K562 (cell line): Measurements from ENCODE around the gene TPCN1. TPM values are rescaled to one million over a fixed set of nuclear protein-coding genes. Genes with fewer than 3 reads are reported as not detected.

Experiments
- ATAC-seq: fragments of 200-7000 bp; cut with Tn5 transposase; 3 replicates; pipeline ENCODE4 v1.9.1; 2020; ENCODE audit warnings: moderate library complexity
- BruUV-seq: library from RNA; stranded (reverse); fragments of 400-500 nt; replicated peaks from 2 replicates; lab custom pipeline; 2021; lab: Mats Ljungman, UMichigan
- CTCF ChIA-PET: fragments of 300-600 bp; formaldehyde crosslinking; extraction: SDS; loops from one replicate; lab custom pipeline; 2021; ENCODE audit warnings: low intra/inter-chr PET ratio; lab: Yijun Ruan, JAX
- POLR2A ChIA-PET: fragments of 300-600, 350-650 bp; sonication (Branson Sonifier 250); formaldehyde crosslinking; extraction: SDS; loops from one replicate; lab custom pipeline; 2021; ENCODE audit warnings: antibody characterized with exemption, inconsistent platforms; lab: Yijun Ruan, JAX
- DNase-seq, 4 experiments: peaks; one replicate each; pipeline versions ENCODE4 v3.0.0 to v3.0.0-alpha.2; 2011 to 2018; ENCODE audit warnings: low spot score in 3 of 4, mixed read lengths in 3 of 4; ENCODE audit errors: extremely low read depth in 1 of 4
- FAIRE-seq: peaks from 2 replicates; lab custom pipeline; 2011; peaks lifted over from hg19 to GRCh38; lab: Jason Lieb, UNC
- H2AFZ ChIP-seq: 2 replicates; pipeline ENCODE4 v1.6.0; 2011; ENCODE audit warnings: low read depth, low read length, control low read depth, inconsistent platforms
- H3K27ac ChIP-seq: fragments of 200-600 bp; 3 replicates; pipeline ENCODE4 v1.8.0; 2011; ENCODE audit warnings: low read depth, mild to moderate bottlenecking, control low read depth, inconsistent platforms, low read length, moderate library complexity, mixed read lengths; ENCODE audit errors: extremely low read depth
- H3K27me3 ChIP-seq, 2 experiments: fragments of 300-600 bp in 1 of 2; 2 replicates in 1 of 2; 3 replicates in 1 of 2; pipeline versions ENCODE4 v1.6.0 to v1.8.0; 2011; ENCODE audit warnings: inconsistent platforms in 2 of 2, low read length in 2 of 2, mild to moderate bottlenecking in 1 of 2, mixed read lengths in 1 of 2, moderate library complexity in 1 of 2; ENCODE audit not compliant: control insufficient read depth in 2 of 2, insufficient read depth in 2 of 2
- H3K36me3 ChIP-seq: fragments of 300-600 bp; 3 replicates; pipeline ENCODE4 v1.8.0; 2011; ENCODE audit warnings: mild to moderate bottlenecking, low read length, inconsistent platforms; ENCODE audit not compliant: control insufficient read depth, insufficient read depth
- H3K4me1 ChIP-seq, 2 experiments: fragments of 200-600 bp in 1 of 2; replicated peaks in 1 of 2; 2 replicates in 1 of 2; 3 replicates in 1 of 2; pipeline versions ENCODE4 v1.5.1 to v1.8.0; 2011; ENCODE audit warnings: inconsistent platforms in 2 of 2, low read length in 2 of 2, mild to moderate bottlenecking in 1 of 2, mixed read lengths in 1 of 2, moderate library complexity in 1 of 2; ENCODE audit not compliant: control insufficient read depth in 2 of 2, insufficient read depth in 2 of 2
- H3K4me2 ChIP-seq: 2 replicates; pipeline ENCODE4 v1.6.1; 2011; ENCODE audit warnings: low read length, control low read depth, inconsistent platforms, mixed read lengths; ENCODE audit not compliant: insufficient read depth
- H3K4me3 ChIP-seq: fragments of 200-600 bp; sonication (generic), shearing (Covaris generic); 2 replicates; pipeline ENCODE4 v1.5.1; 2016; ENCODE audit warnings: control low read depth, inconsistent platforms
- H3K79me2 ChIP-seq: fragments of 200-600 bp; 3 replicates; pipeline ENCODE4 v1.8.0; 2011; ENCODE audit warnings: low read length, inconsistent platforms; ENCODE audit not compliant: control insufficient read depth, insufficient read depth
- H3K9ac ChIP-seq, 2 experiments: 2 replicates each; pipeline versions ENCODE4 v1.6.0 to v1.6.1; 2011; ENCODE audit warnings: low read depth in 2 of 2, low read length in 2 of 2, control low read depth in 1 of 2, inconsistent platforms in 1 of 2, mild to moderate bottlenecking in 1 of 2, mixed read lengths in 1 of 2; ENCODE audit not compliant: insufficient read depth in 1 of 2
- H3K9me1 ChIP-seq: one replicate; pipeline ENCODE4 v1.6.0; 2011; ENCODE audit warnings: inconsistent platforms, mild to moderate bottlenecking, low read length, moderate library complexity; ENCODE audit not compliant: control insufficient read depth, insufficient read depth
- H3K9me3 ChIP-seq: replicated peaks from 2 replicates; pipeline ENCODE4 v1.5.1; 2011; ENCODE audit warnings: low read depth, low read length, inconsistent platforms; ENCODE audit not compliant: control insufficient read depth, insufficient read depth
- H4K20me1 ChIP-seq: replicated peaks from 2 replicates; pipeline ENCODE4 v1.6.1; 2011; ENCODE audit warnings: low read length, inconsistent platforms, mixed read lengths; ENCODE audit not compliant: control insufficient read depth, insufficient read depth
- FOSL1 ChIP-seq: fragments of 200-800 bp; sonication (Bioruptor generic); conservative IDR thresholded peaks from 2 replicates; pipeline ENCODE4 v1.6.1; 2016; ENCODE audit warnings: missing genetic modification characterization, missing compliant biosample characterization
- HOXB6 ChIP-seq: fragments of 250-450 bp; sonication (Bioruptor Pico); IDR thresholded peaks from 2 replicates; pipeline ENCODE4 v1.5.1; 2022; ENCODE audit warnings: mild to moderate bottlenecking, borderline replicate concordance
- MEF2D ChIP-seq: conservative IDR thresholded peaks from 2 replicates; pipeline ENCODE4 v1.6.1; 2016; ENCODE audit warnings: low read depth, missing genetic modification characterization, missing compliant biosample characterization
- POLR3G ChIP-seq: IDR thresholded peaks from 2 replicates; pipeline ENCODE4 v1.6.1; 2011; ENCODE audit not compliant: insufficient read length, insufficient replicate concordance; ENCODE audit errors: extremely low read depth
- RBM25 ChIP-seq: fragments of 200-400 bp; formaldehyde crosslinking; IDR thresholded peaks from 2 replicates; pipeline ENCODE4 v1.6.1; 2018; ENCODE audit warnings: low read length, low read depth, moderate library complexity; ENCODE audit not compliant: severe bottlenecking
- RFX1 ChIP-seq: fragments of 450-650 bp; IDR thresholded peaks from 2 replicates; pipeline ENCODE4 v1.6.1; 2016; ENCODE audit warnings: mild to moderate bottlenecking, moderate library complexity
- SRSF9 ChIP-seq: fragments of 200-400 bp; formaldehyde crosslinking; IDR thresholded peaks from 2 replicates; pipeline ENCODE4 v1.6.1; 2017; ENCODE audit warnings: low read depth, low read length, borderline replicate concordance
- ZNF263 ChIP-seq: sonication (generic); formaldehyde crosslinking; IDR thresholded peaks from 2 replicates; pipeline ENCODE4 v1.8.0; 2022; ENCODE audit warnings: mild to moderate bottlenecking, missing genetic modification reagents, borderline replicate concordance
- ZSCAN32 ChIP-seq: fragments of 450-650 bp; formaldehyde crosslinking; IDR thresholded peaks from 2 replicates; pipeline ENCODE4 v1.4.0; 2020; ENCODE audit warnings: mild to moderate bottlenecking, moderate library complexity
- WGBS: fragments of 100-300 bp; shearing (Covaris generic); methylation state at CpG from one replicate; pipeline ENCODE4 v1.1.6; 2016; ENCODE audit warnings: low coverage, mixed read lengths; ENCODE audit not compliant: insufficient coverage; ENCODE audit errors: missing lambda C conversion rate; 5-methylcytosine and 5-hydroxymethylcytosine counted together
- in situ Hi-C: fragments of 300-500 bp; cut with MboI; formaldehyde crosslinking; loops from 4 replicates; pipeline ENCODE4 v1.15.0; 2018; ENCODE audit warnings: inconsistent platforms, mixed read lengths
- intact Hi-C: fragments of 100-400 bp; cut with micrococcal nuclease; formaldehyde crosslinking; loops from 2 replicates; pipeline ENCODE4 v1.14.2; 2022
- polyA plus RNA-seq, 8 experiments: library from polyadenylated mRNA; depleted of rRNA in 4 of 8; stranded (reverse) in 5 of 8; unstranded in 3 of 8; fragments of >200 nt; fragmentation: Nextera tagmentation in 2 of 8; fragmentation: Illumina TruSeq in 1 of 8; extraction: Ambion mirVana in 2 of 8; extraction: Trizol in 1 of 8; gene quantifications; 2 replicates each; pipeline versions ENCODE4 v1.2.1 to v1.2.3, GENCODE V29; 2011 to 2014; ENCODE audit warnings: inconsistent platforms in 1 of 8, missing spikeins in 1 of 8
- total RNA-seq, 7 experiments: library from RNA; depleted of rRNA in 6 of 7; stranded (reverse); fragments of >200 nt in 6 of 7; fragmentation: Illumina TruSeq in 2 of 7; extraction: Trizol in 2 of 7; gene quantifications; 2 replicates each; pipeline versions ENCODE4 v1.2.1 to v1.2.3, GENCODE V29; 2011 to 2021; ENCODE audit warnings: low replicate concordance in 1 of 7
- TF ChIP-seq, protein P1 (sequence below): sonication (generic); formaldehyde crosslinking; IDR thresholded peaks from 2 replicates; pipeline ENCODE4 v1.8.1; 2022; ENCODE audit warnings: missing genetic modification reagents
- TF ChIP-seq, protein P2 (sequence below), 2 experiments: fragments of 200-800 bp in 1 of 2; sonication (Bioruptor generic) in 1 of 2; sonication (generic) in 1 of 2; formaldehyde crosslinking in 1 of 2; IDR thresholded peaks in 1 of 2; conservative IDR thresholded peaks in 1 of 2; 2 replicates each; pipeline versions ENCODE4 v1.5.0 to v1.6.1; 2016 to 2020; ENCODE audit warnings: missing compliant biosample characterization in 1 of 2, missing genetic modification characterization in 1 of 2, missing genetic modification reagents in 1 of 2

TPCN1 gene
- total and polyA plus RNA-seq, 9 of the 15 experiments (the other 6 are each of a cell fraction or from before 2014, with no cell fraction given), result 0.80 to 23.8 (median 7.4) TPM

DNA sequence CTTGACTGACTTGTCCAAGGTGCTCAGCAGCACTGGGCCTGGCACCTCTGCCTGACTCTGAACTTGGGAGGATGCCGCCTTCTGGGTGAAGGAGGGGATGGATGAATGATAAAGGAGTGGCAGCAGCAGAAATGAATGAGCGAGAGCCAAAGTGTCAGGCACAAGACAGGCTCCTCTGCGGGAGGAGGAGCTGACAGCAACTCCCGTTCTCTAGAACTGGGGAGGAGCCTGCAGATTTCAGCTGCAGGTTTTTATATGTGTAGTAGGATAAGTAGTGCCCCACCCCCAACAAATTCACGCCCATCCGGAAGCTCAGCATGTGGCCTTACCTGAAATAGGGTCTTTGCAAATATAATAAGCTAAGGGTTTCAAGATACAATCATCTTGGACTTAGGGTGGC is 80.5 kb downstream of the TPCN1 start:
- no TSS peak for BruUV-seq
- Histone ChIP-seq H3K27me3 (no peaks in the 10 kb centered on the region), H3K9me1 (no peaks in the 10 kb centered on the region), H3K4me2 (no peak overlapping the region), H4K20me1 (no peaks in the 10 kb centered on the region), H3K4me1 (peaks cover 30% of the 10 kb centered on the region in 2 experiments; a peak in 4 of 5 replicates), H3K4me3 (no peak overlapping the region), H3K9me3 (no peaks in the 10 kb centered on the region), H3K27ac (no peak overlapping the region), H2AFZ (no peak overlapping the region), H3K9ac (no peak overlapping the region; a peak in 1 of 4 replicates), H3K36me3 (peaks cover 27% of the 10 kb centered on the region; the same call in 2 of the 3 replicates), H3K79me2 (no peaks in the 10 kb centered on the region)
- ATAC-seq (no peak), DNase-seq (peak; percentile 34 to 41 (median 40)), FAIRE-seq (peak; percentile 68)
- ChIA-PET POLR2A (interaction anchor here (1.1 to 1.3 kb wide), 2 partner anchors 13 to 658 kb away, joined by 3 to 4 read pairs; no protein-coding TSS in a partner anchor), CTCF (no interaction called here)
- in situ Hi-C loops, result no loop called here
- intact Hi-C loops, result no loop called here
- 44% methylated on average over 6 of the region's 6 CpGs for WGBS
- TF ChIP-seq MEF2D (tag), result no peak
- TF ChIP-seq ZNF263 (CRISPR knock-in tag), result 0 out of 2 replicates have a peak, but pooled peaks have one; percentile 29
- peak; percentile 8 for TF ChIP-seq RBM25
- TF ChIP-seq RFX1, result no peak
- no peak for TF ChIP-seq SRSF9
- TF ChIP-seq ZSCAN32 (CRISPR knock-in tag), result no peak
- no peak for TF ChIP-seq HOXB6 (CRISPR knock-in tag)
- TF ChIP-seq, protein P1, sequence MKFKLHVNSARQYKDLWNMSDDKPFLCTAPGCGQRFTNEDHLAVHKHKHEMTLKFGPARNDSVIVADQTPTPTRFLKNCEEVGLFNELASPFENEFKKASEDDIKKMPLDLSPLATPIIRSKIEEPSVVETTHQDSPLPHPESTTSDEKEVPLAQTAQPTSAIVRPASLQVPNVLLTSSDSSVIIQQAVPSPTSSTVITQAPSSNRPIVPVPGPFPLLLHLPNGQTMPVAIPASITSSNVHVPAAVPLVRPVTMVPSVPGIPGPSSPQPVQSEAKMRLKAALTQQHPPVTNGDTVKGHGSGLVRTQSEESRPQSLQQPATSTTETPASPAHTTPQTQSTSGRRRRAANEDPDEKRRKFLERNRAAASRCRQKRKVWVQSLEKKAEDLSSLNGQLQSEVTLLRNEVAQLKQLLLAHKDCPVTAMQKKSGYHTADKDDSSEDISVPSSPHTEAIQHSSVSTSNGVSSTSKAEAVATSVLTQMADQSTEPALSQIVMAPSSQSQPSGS (CRISPR knock-in tag), result no peak
- TF ChIP-seq, protein P2, sequence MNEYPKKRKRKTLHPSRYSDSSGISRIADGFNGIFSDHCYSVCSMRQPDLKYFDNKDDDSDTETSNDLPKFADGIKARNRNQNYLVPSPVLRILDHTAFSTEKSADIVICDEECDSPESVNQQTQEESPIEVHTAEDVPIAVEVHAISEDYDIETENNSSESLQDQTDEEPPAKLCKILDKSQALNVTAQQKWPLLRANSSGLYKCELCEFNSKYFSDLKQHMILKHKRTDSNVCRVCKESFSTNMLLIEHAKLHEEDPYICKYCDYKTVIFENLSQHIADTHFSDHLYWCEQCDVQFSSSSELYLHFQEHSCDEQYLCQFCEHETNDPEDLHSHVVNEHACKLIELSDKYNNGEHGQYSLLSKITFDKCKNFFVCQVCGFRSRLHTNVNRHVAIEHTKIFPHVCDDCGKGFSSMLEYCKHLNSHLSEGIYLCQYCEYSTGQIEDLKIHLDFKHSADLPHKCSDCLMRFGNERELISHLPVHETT (CRISPR knock-in tag; conservative IDR thresholded peaks at IDR 0.05 in 1 of 2, IDR thresholded peaks at IDR 0.05 in 1 of 2), result no peak
- no peak for TF ChIP-seq POLR3G
- TF ChIP-seq FOSL1, result peak; percentile 42; the same call in 1 of the 2 replicates
